ENCODE measurements around the gene CAMTA1. TPM values are rescaled to one million over a fixed set of nuclear protein-coding genes. Genes with fewer than 3 reads are reported as not detected.

CAMTA1 gene
- polyA plus RNA-seq, 1 donor (not counting 4 experiments of a cell fraction or from before 2014, with no cell fraction given), result 51.4 TPM

- H3K36me3 ChIP-seq (ENCODE audit: control insufficient read depth in 2 of 2, extremely low read depth in 1 of 2, insufficient read depth in 2 of 2, low read length in 2 of 2), result no peaks in the 10 kb centered on the region
- H3K79me2 ChIP-seq (ENCODE audit: control insufficient read depth, insufficient read depth, low read length), result peaks cover 5% of the 10 kb centered on the region
- no peak overlapping the region for H3K9ac ChIP-seq (ENCODE audit: control insufficient read depth, extremely low read depth, insufficient read depth, low read length)
- H3K4me1 ChIP-seq (ENCODE audit: control insufficient read depth, extremely low read depth, insufficient read depth, low read length), result no peaks in the 10 kb centered on the region
- H3K4me2 ChIP-seq (ENCODE audit: control insufficient read depth, extremely low read depth, insufficient read depth, low read depth, low read length), result no peak overlapping the region
- dilution Hi-C loops (cut with MboI; ENCODE audit: extremely low pct_ligation_motif_present, low sequenced_read_pairs), result no loop called here
- FAIRE-seq (no peak), DNase-seq (ENCODE audit: low read depth, low spot score) (no peak)
- H3K9me3 ChIP-seq (ENCODE audit: control insufficient read depth, low read depth, low read length), result no peaks in the 10 kb centered on the region
- H2AFZ ChIP-seq (ENCODE audit: control insufficient read depth, low read length), result no peak overlapping the region
- no peak overlapping the region for H3K27ac ChIP-seq (ENCODE audit: control insufficient read depth, insufficient read depth, low read length)
- H3K9me1 ChIP-seq (ENCODE audit: control insufficient read depth, extremely low read depth, insufficient read depth, low read length), result no peaks in the 10 kb centered on the region
- no peak overlapping the region for H3K4me3 ChIP-seq (ENCODE audit: control insufficient read depth in 2 of 3, extremely low read depth in 1 of 3, insufficient read depth in 2 of 3, low read depth in 1 of 3, low read length in 3 of 3)
- H4K20me1 ChIP-seq (ENCODE audit: control insufficient read depth, extremely low read depth, insufficient read depth, low read length), result no peaks in the 10 kb centered on the region
- TF ChIP-seq EZH2 (IDR thresholded peaks at IDR 0.05; ENCODE audit: low read length) (no peak), CTCF (optimal IDR thresholded peaks at IDR 0.05 in 1 of 3, IDR thresholded peaks at IDR 0.05 in 1 of 3, conservative IDR thresholded peaks at IDR 0.05 in 1 of 3; ENCODE audit: extremely low read depth in 1 of 3, insufficient read depth in 2 of 3, low read length in 3 of 3) (no peak)
- no peaks in the 10 kb centered on the region for H3K27me3 ChIP-seq (ENCODE audit: control insufficient read depth, extremely low read depth, insufficient read depth, low read length)
Observed at GRCh38 chr1:6832531-6833188, 47.4 kb downstream of the CAMTA1 start.

GRCh38 chr1:6833804-6834203 lies 48.5 kb downstream of the CAMTA1 start:
- no peak for DNase-seq (ENCODE audit: low read depth, low spot score)
- no peaks in the 10 kb centered on the region for H3K27me3 ChIP-seq (ENCODE audit: control insufficient read depth, extremely low read depth, insufficient read depth, low read length)
- no peak overlapping the region for H2AFZ ChIP-seq (ENCODE audit: control insufficient read depth, low read length)
- H3K4me2 ChIP-seq (ENCODE audit: control insufficient read depth, extremely low read depth, insufficient read depth, low read depth, low read length), result no peak overlapping the region
- no peaks in the 10 kb centered on the region for H3K36me3 ChIP-seq (ENCODE audit: control insufficient read depth in 2 of 2, extremely low read depth in 1 of 2, insufficient read depth in 2 of 2, low read length in 2 of 2)
- H4K20me1 ChIP-seq (ENCODE audit: control insufficient read depth, extremely low read depth, insufficient read depth, low read length), result no peaks in the 10 kb centered on the region
- H3K4me1 ChIP-seq (ENCODE audit: control insufficient read depth, extremely low read depth, insufficient read depth, low read length), result no peaks in the 10 kb centered on the region
- no peak for FAIRE-seq
- H3K4me3 ChIP-seq (ENCODE audit: control insufficient read depth in 2 of 3, extremely low read depth in 1 of 3, insufficient read depth in 2 of 3, low read depth in 1 of 3, low read length in 3 of 3), result no peak overlapping the region
- H3K79me2 ChIP-seq (ENCODE audit: control insufficient read depth, insufficient read depth, low read length), result peaks cover 2% of the 10 kb centered on the region
- TF ChIP-seq EZH2 (IDR thresholded peaks at IDR 0.05; ENCODE audit: low read length) (no peak), CTCF (optimal IDR thresholded peaks at IDR 0.05 in 1 of 3, IDR thresholded peaks at IDR 0.05 in 1 of 3, conservative IDR thresholded peaks at IDR 0.05 in 1 of 3; ENCODE audit: extremely low read depth in 1 of 3, insufficient read depth in 2 of 3, low read length in 3 of 3) (no peak)
- H3K9me1 ChIP-seq (ENCODE audit: control insufficient read depth, extremely low read depth, insufficient read depth, low read length), result no peaks in the 10 kb centered on the region
- dilution Hi-C loops (cut with MboI; ENCODE audit: extremely low pct_ligation_motif_present, low sequenced_read_pairs), result no loop called here
- H3K9ac ChIP-seq (ENCODE audit: control insufficient read depth, extremely low read depth, insufficient read depth, low read length), result no peak overlapping the region
- H3K9me3 ChIP-seq (ENCODE audit: control insufficient read depth, low read depth, low read length), result no peaks in the 10 kb centered on the region
- H3K27ac ChIP-seq (ENCODE audit: control insufficient read depth, insufficient read depth, low read length), result no peak overlapping the region

All from keratinocyte (primary cell).